Activated CD8-positive, alpha-beta memory T cell treated with anti-CD3 and anti-CD28 coated beads for 1 hour (primary cell): ENCODE results near the gene SOCS4.
"Not testable (repeated sequence)": the region's sequence is repeated elsewhere in the genome, so short reads cannot be mapped to it uniquely, and the experiment has no call there.

Experiments used
- DNase-seq, 2 donors: peaks; one replicate each; pipeline ENCODE4 v3.0.0-alpha.2; 2020; ENCODE audit warnings: low read depth in 1 of 2; ENCODE audit errors: extremely low read depth in 1 of 2

Gene SOCS4

GRCh38 chr14:55051423-55052268, 24.6 kb downstream of the SOCS4 start, which contains the start of gene MAPK1IP1L:
Gene MAPK1IP1L, plus strand, starts transcription at chr14:55051647. Its CDS starts 10,037 bp downstream, at chr14:55061684.
- peak; percentile 62 to 83 for DNase-seq

GRCh38 chr14:55052269-55052930, 25.4 kb downstream of the SOCS4 start:
- DNase-seq = no peak

GRCh38 chr14:55053018-55053417, 26.0 kb downstream of the SOCS4 start:
- no peak for DNase-seq

DNA sequence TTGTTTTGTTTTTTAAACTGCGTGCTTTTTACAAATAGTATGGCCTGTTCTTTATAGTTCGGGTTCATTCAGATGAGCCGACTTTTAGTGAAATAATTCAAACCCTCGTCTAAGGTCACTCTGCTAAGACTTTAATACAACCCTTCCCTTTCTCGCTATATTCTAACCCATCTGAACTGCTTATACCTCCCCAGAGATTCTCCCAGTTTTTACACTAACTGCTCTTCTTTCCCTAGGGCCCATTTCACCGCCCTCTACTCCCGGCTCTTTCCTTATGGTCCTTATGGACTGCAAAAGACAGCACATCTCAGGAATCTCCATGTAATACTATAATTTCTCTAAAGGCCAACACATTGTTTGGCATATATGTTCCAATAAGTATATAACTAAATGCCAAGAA, 26.5 kb downstream of the SOCS4 start:
- no peak for DNase-seq

DNA sequence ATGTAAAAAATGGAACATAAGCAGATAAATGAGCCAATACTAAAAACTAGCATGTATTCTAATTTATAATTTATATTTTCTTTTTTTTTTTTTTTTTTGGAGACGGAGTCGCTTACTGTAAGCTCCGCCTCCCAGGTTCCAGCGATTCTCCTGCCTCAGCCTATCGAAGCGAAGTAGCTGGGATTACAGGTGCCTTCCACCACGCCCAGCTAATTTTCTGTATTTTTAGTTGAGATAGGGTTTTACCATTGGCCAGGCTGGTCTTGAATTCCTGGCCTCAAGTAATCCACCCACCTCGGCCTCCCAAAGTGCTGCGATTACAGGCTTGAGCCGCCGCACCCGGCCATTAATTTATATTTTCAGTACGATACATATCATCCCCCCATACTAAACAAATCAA, 27.1 kb downstream of the SOCS4 start:
- no peak for DNase-seq

DNA sequence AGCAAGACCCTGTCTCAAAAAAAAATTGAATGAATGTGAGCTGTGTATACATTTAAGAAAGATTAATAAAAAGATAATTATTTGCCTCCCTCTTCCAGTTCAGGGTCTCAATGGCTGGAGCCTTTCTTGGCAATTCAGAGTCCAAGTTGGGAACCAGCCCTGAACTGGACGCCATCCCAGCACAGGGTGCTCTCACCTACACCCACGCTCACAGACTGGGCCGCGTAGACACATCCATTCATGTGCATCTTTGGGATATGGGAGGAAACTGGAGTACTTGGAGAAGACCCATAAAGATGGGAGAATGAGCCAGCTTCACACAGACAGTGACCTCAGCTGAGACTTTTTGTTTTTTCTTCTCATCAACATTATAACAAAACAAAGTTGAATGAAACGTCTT, 30.9 kb downstream of the SOCS4 start:
- DNase-seq = no peak

DNA sequence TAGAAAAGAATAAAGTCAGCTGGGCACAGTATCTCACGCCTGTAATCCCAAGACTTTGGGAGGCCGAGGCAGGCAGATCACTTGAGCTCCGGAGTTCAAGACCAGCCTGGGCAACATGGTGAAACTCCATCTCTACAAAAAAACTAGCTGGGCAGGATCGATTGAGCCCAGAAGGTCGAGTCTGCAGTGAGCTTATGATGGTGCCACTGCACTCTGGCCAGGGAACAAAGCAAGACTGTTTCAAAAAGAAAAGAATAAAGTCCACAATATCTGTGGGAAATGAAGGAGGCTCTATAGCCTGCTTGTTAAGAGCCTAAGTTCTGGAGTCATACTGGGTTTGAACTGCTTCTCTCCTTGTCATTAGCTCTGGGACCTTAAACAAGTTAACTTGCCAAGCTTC, 32.3 kb downstream of the SOCS4 start:
- no peak for DNase-seq

DNA sequence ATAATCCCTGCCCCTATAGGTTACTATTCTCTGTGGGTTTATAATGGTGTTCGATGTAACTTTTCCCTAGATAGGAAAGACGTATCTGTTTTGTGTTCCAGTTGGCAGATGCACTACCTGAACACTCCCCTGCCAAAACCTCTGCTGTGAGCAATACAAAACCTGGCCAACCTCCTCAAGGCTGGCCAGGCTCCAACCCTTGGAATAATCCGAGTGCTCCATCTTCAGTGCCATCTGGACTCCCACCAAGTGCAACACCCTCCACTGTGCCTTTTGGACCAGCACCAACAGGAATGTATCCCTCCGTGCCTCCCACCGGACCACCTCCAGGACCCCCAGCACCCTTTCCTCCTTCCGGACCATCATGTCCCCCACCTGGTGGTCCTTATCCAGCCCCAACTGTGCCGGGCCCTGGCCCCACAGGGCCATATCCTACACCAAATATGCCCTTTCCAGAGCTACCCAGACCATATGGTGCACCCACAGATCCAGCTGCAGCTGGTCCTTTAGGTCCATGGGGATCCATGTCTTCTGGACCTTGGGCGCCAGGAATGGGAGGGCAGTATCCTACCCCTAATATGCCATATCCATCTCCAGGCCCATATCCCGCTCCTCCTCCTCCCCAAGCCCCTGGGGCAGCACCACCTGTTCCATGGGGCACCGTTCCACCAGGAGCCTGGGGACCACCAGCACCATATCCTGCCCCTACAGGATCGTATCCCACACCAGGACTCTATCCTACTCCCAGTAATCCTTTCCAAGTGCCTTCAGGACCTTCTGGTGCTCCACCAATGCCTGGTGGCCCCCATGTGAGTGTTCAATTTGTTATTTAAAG, 35.7 kb downstream of the SOCS4 start:
- DNase-seq = no peak

GRCh38 chr14:55064896-55065295, 37.9 kb downstream of the SOCS4 start:
- DNase-seq = not testable (repeated sequence)

DNA sequence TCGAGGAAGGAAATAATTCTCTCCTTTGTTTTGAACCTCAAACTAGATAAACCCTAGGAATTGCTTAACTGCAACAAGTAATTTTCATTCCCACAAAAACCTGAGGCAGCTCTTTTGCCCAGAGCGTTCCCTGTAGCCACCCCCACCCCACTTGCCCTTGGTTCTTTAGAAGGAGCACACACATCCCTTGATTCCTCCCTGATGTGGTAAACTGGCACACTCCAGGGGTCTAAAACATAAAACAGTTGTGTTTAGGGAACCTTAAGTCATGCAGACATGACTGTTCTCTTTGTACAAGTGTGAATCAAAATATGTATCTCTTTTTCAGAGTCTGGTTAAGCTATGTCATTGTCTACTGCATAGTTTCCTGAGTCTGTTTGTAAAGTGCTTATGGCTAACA, 38.4 kb downstream of the SOCS4 start:
- no peak for DNase-seq

DNA sequence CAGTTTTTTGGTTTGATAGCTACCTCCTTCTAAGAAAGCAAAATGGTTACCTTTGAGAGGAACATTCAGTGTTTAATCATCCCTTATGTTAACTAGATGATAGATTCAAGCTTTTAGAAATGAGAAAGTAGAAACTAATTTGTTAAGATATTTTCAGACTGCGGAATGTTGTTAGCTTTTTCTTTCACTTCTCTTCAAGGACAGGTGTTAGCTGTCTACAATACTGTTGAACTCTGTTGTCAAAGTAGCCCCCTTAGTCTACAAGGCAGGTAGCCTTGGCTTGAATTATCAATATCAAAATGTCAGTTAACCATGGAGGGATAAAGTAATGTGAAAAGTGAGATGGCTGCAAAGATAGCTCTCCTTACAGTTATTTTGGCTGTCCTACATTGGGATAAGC, 39.2 kb downstream of the SOCS4 start:
- DNase-seq = no peak

- no peak for DNase-seq
Observed at GRCh38 chr14:55070981-55071411, 44.0 kb downstream of the SOCS4 start.

- DNase-seq = no peak
Observed at GRCh38 chr14:55071870-55072640, 45.0 kb downstream of the SOCS4 start.

- DNase-seq = no peak
Observed at GRCh38 chr14:55073856-55074255, 46.8 kb downstream of the SOCS4 start.

GRCh38 chr14:55074662-55075061, 47.6 kb downstream of the SOCS4 start:
- DNase-seq = no peak

- no peak for DNase-seq
Observed at GRCh38 chr14:55075628-55076175, 48.7 kb downstream of the SOCS4 start.

DNA sequence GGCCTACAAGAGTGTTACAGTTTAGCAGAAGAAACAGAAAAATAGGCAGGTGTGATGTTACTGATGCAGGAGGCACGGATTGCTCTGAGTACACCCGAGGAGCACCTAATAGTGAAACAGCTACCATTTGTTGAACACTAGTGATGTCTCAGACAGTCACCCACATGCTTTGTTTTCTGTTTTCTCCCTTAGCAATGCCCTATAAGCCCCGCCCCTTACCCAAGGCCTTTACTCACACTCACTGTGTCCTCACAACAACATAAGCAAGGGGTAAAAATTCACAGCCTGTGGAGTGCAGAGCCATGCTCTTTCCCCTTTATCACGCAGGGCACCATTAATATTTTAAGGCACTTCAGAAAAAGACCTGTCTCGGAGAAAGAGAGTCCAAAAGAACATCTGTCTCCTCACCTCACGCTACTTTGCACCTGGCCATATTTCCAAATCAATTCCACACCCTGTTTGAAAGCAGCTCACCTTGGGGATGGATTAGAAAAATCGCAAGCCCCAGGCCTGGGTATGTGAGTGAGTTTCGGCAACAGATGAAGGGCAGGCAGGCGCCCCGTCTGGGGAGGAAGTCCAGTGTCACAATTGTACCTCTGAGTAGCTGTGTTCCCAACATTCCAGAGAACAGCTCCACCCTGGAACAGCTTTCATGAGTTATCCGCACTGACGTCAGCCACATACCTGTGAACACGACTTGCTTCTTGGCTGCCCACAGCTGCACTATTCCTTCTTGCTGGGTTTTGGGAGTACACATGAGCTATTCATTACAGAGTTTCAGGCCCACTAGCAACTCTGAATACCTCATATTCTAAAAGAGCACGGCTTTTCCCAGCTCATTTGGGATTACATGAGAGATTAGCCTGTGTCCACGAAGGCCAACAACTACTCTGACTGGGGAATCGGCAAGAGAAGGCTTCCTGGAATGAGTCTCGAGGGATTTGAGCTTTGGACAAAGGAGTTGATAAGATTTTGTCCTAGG, 50.4 kb downstream of the SOCS4 start:
- no peak for DNase-seq

DNA sequence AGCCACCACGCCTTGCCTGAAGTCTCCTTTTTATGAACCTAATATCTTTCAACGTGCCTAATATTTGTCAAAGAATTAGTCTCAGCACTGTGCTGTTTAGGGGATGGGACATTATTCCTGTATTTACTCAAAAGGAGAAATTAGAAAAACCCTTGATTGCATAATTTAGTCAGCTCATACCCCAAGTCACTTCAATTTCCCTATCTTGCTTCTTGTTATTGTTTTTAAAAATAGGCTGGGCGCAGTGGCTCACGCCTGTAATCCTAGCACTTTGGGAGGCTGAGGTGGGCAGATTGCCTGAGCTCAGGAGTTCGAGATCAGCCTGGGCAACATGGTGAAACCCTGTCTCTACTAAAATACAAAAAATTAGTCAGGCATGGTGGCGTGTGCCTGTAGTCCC, 52.9 kb downstream of the SOCS4 start:
- DNase-seq = not testable (repeated sequence)

- DNase-seq = no peak
Observed at GRCh38 chr14:55084401-55085059, 57.5 kb downstream of the SOCS4 start.
